ENCODE data around the gene LMO4.

GRCh38 chr1:87362834-87363426, 34.2 kb downstream of the LMO4 start:
- TF ChIP-seq CTCF (IDR thresholded peaks at IDR 0.05; ENCODE audit: insufficient read depth, low read length, poor library complexity, severe bottlenecking) (no peak), EZH2phosphoT487 (conservative IDR thresholded peaks at IDR 0.05; ENCODE audit: low read length) (no peak)
